Loucy (cell line): ENCODE data around the gene ITGA5.

Experiments used
- CTCF ChIP-seq: fragments of 200-600 bp; sonication (generic); conservative IDR thresholded peaks from 2 replicates; pipeline ENCODE4 v1.5.1; 2014; ENCODE audit warnings: mild to moderate bottlenecking, antibody characterized with exemption, low read length
- EZH2phosphoT487 ChIP-seq: fragments of 200-600 bp; IDR thresholded peaks from 2 replicates; pipeline ENCODE4 v1.6.1; 2018; ENCODE audit warnings: antibody characterized with exemption, mild to moderate bottlenecking, moderate library complexity, borderline replicate concordance

- no peak for TF ChIP-seq CTCF
- no peak for TF ChIP-seq EZH2phosphoT487
Observed at GRCh38 chr12:54437697-54438096, 18.6 kb upstream of the ITGA5 start.
